IPS DF 4.7 (cell line): Measurements from ENCODE around the gene BTK.
"Not testable (repeated sequence)": the region's sequence is repeated elsewhere in the genome, so short reads cannot be mapped to it uniquely, and the experiment has no call there.

Experiments
- DNase-seq: peaks from one replicate; pipeline ENCODE4 v3.0.0-alpha.2; 2013; ENCODE audit warnings: low spot score; ENCODE audit errors: extremely low read depth

Gene BTK

GRCh38 chrX:101337776-101338271 is 48.2 kb downstream of the BTK start:
- DNase-seq, result no peak

DNA sequence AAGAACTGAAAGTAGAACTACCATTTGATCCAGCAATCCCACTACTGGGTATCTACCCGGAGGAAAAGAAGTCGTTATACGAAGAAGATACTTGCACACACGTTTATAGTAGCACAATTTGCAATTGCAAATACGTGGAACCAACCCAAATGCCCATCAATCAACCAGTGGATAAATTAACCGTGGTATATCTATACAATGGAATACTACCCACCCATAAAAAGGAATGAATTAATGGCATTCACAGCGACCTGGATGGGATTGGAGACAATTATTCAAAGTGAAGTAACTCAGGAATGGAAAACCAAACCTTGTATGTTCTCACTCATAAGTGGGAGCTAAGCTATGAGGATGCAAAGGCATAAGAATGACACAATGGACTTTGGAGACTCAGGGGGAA is 51.7 kb downstream of the BTK start:
- DNase-seq, result not testable (repeated sequence)

DNA sequence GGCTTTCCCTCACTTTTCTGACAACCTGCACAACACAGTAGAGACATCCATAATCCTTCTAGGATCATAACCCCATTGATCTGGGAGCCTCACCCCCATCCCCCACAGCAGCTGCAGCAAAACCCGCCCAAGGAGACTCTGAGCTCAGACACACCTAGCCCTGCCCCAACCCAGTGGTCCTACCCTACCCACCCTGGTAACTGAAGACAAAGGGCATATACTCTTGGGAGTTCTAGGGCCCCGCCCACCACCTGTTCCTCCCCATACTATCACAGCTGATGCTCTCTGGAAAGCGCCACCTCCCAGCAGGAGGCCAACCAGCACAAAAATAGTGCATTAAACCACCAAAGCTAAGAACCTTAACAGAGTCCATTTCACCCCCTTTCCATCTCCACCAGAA is 59.4 kb downstream of the BTK start:
- DNase-seq, result not testable (repeated sequence)

- no peak for DNase-seq
Measured at GRCh38 chrX:101303790-101304189, 82.2 kb downstream of the BTK start.
